ENCODE data around the gene DNAJC4.

DNAJC4 gene

DNA sequence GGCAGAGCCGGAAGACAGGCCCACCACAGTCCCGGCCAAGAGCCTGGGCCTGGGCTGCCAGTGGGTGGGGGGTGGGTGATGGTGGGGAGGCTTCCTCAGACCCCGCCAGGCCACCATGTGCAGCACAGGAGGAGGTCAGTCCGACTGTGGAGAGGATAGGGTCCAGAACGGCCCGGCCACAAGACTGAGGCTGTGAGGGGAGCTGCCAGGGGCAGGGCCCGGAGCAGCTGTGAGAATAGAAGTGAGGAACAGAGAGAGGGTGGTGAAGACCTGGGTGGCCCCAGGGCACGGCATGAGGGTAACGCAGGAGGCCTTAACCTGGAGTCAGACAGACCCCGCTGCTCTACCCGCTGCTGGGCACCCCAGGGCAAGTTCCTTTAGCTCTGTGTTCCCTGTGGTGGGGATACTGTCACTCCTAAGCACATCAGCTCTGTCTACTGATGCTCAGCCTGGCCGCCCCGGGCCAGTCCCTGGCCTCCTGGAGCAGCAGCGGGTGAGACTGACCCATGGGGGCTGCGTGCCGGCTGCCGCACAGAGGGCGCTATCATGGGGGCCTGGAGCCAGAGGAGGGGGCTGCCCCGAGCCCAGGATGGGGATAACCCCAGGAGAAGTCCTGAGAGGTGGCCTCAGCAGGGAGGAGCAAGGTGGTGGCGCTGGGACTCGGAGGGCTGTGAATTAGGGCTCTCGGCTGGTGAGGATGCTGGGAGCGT lies 22.1 kb upstream of the DNAJC4 start:
- FAIRE-seq (no peak), DNase-seq (ENCODE audit: low spot score) (no peak)

- DNase-seq (ENCODE audit: low spot score): no peak
Observed at GRCh38 chr11:64208796-64209562, 21.4 kb upstream of the DNAJC4 start.

DNA sequence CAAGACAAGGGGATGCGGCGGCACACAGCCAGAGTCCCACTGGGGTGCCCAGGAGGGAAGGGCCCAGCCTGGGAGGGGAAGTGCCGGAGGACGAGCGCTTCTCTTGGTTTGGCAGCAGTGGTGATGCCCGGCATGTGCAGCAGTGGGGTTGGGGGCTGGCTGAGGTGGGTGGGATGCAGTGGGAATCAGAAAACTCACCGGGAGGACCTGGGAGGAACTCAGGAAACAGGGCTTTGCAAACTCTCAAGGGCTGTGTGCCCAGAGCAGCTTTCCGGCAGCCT lies 20.8 kb upstream of the DNAJC4 start:
- no peak for DNase-seq (ENCODE audit: low spot score)

More at GRCh38 chr11:64208796-64209562, 21.4 kb upstream of the DNAJC4 start:
- no peak for FAIRE-seq

GRCh38 chr11:64210301-64211020 lies 19.9 kb upstream of the DNAJC4 start:
- DNase-seq (ENCODE audit: low spot score) (no peak), FAIRE-seq (no peak)

More for the DNA sequence above, 20.8 kb upstream of the DNAJC4 start:
- no peak for FAIRE-seq

GRCh38 chr11:64211181-64211872 lies 19.0 kb upstream of the DNAJC4 start:
- DNase-seq (ENCODE audit: low spot score): no peak
- FAIRE-seq: no peak

DNA sequence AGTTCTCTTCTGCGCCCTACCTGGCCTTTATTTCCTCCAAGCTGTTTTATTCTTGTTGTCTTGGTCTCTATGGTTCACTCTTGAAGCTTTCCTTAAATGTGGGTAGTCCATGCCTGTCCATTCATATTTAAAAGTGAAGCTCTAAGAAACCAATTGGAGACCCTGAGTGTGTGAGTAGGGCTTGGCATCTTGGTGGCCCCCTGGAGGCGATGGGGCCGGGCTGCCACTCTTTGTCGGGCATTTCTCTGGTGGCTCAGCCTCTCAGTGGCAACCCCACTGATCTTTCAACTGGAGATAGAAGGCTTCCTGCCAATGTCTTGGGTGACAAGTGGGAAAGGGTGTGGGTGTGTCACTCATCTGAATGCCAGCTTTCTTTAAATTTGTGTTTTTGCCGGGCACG lies 13.5 kb upstream of the DNAJC4 start:
- no peak for DNase-seq (ENCODE audit: low spot score)
- FAIRE-seq: no peak

- no peak for DNase-seq (ENCODE audit: low spot score)
- no peak for FAIRE-seq
Observed at GRCh38 chr11:64218628-64219353, 11.6 kb upstream of the DNAJC4 start.

DNA sequence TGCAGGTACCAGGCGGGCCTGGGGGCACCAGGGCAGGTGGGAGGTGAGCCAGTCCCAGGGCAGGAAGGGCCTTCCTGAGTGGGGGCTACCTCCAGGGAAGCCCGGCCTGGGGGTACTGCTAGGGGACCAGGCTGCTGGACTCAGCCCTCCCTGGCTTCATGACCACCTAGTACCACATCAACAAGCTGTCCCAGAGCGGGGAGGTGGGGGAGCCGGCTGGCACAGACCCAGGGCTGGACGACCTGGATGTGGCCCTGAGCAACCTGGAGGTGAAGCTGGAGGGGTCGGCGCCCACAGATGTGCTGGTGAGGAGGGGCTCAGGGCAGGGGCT lies 11.0 kb upstream of the DNAJC4 start:
- DNase-seq (ENCODE audit: low spot score) (no peak), FAIRE-seq (no peak)

DNA sequence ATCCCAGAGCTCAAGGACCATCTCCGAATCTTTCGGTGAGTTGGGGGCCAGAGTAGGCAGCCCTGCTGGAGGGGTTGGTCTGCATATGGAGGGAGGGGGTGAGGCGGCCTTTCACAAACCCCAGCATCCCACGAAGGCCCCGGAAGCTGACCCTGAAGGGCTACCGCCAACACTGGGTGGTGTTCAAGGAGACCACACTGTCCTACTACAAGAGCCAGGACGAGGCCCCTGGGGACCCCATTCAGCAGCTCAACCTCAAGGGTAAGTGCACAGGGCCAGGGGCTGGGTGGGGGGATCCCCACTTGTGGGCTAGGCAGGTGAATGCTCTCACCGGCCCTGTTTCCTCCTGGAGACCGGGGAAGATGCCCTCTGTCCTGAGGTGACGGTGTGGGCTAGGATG lies 10.6 kb upstream of the DNAJC4 start:
- no peak for FAIRE-seq
- no peak for DNase-seq (ENCODE audit: low spot score)

- no peak for FAIRE-seq
- no peak for DNase-seq (ENCODE audit: low spot score)
Observed at GRCh38 chr11:64220271-64220670, 10.1 kb upstream of the DNAJC4 start.

DNA sequence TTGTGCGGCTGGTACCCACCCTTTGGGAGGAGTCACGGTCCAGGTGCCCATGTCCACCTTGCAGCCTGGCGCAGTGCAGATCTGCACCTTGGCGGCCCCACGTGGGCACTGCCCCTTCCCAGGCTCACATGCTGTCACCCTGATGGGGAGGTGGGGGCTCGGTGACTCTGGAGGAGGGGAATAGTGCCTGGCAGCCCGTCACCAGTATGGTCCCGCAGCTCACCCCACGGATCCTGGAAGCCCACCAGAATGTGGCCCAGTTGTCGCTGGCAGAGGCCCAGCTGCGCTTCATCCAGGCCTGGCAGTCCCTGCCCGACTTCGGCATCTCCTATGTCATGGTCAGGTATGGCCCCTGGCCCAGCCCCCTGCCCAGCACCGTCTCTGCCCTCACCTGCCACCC lies 9.6 kb upstream of the DNAJC4 start:
- DNase-seq (ENCODE audit: low spot score) (no peak), FAIRE-seq (no peak)

DNA sequence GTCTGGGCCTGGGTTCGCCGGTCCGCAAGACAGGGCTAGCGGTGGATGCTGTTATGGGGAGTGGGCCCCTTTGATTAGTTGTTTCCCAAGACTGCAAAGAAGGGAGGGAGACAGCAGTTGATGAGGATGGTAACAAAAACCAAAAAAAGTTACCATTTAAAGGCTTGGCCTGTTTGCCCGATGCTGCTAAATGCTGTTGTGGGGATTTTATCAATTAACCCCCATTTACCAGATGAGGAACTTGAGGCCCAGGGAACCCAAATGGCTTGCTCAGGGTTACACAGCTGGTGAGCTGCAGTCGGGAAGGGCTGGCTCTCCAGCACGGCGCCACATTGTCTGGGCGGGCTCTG lies 7.7 kb upstream of the DNAJC4 start:
- DNase-seq (ENCODE audit: low spot score) (no peak), FAIRE-seq (no peak)

GRCh38 chr11:64223001-64223651 lies 7.2 kb upstream of the DNAJC4 start:
- no peak for FAIRE-seq

GRCh38 chr11:64224151-64224890 lies 6.0 kb upstream of the DNAJC4 start:
- FAIRE-seq (no peak), DNase-seq (ENCODE audit: low spot score) (no peak)

More at GRCh38 chr11:64223001-64223651, 7.2 kb upstream of the DNAJC4 start:
- DNase-seq (ENCODE audit: low spot score): no peak

GRCh38 chr11:64224891-64225607 lies 5.3 kb upstream of the DNAJC4 start:
- FAIRE-seq (no peak), DNase-seq (ENCODE audit: low spot score) (no peak)

DNA sequence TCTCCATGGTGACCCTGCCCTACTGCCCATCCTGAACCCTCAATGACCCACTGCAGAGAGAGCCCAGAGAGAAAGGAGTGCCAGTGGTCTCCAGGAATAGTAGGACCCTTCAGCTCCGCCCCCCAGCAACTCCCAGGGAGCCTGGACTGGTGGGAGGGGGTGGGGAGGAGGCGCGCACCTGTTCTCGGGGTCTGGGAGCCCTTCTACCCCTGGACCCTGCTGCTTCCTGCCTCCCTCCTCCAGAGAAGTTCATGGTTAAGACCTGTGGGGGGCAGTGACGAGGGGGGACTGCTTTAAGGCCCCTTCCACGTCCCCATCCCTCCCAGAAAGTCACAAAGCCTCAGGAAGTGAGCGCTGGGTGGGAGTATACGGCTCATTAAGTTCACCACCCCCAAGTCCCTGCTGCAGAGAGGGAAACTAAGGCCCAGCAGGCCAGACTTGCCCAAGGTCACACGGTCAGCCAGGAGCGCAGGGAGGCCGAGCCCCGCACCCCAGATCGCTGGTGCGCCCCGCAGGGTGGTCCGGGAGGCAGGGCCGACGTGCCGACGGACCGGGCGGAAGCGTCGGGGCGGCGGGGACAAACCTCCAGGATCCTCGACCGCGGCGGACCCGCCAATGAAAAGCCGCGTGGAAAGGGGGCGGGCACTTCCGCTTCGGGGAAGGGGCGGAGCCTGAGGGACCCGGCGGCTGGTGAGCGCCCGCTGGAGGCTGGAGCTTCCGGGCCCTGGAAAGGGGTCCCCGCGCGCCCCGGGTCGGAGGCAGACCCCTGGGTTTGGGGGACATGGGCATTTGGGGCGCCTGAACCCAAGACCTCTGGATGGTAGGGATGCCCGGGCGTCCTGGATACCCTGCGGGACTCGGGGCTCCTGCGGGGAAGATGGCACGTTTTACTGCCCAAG lies 4.5 kb upstream of the DNAJC4 start, which contains the start of the genes NUDT22 and TRPT1:
TSS of gene NUDT22 (plus strand) at position 667 of the 899 bp plus-strand sequence. CDS start 379 bp downstream, outside the sequence.
TSS of gene TRPT1 (minus strand) at position 579 of the 899 bp plus-strand sequence. CDS start at position 253, 326 bp downstream.
- FAIRE-seq (no peak), DNase-seq (ENCODE audit: low spot score) (peak; percentile 53)

GRCh38 chr11:64226507-64227051 lies 3.8 kb upstream of the DNAJC4 start:
- FAIRE-seq (no peak), DNase-seq (ENCODE audit: low spot score) (peak; percentile 36)

- FAIRE-seq (no peak), DNase-seq (ENCODE audit: low spot score) (no peak)
Observed at GRCh38 chr11:64227405-64227956, 2.9 kb upstream of the DNAJC4 start.

Data from RCC 7860 (cell line).